IMR-90 (cell line): Measurements from ENCODE around the gene GLMP. TPM values are rescaled to one million over a fixed set of nuclear protein-coding genes. Genes with fewer than 3 reads are reported as not detected.

Source experiments
- ATAC-seq: fragments of 200-7000 bp; cut with Tn5 transposase; 2 replicates; pipeline ENCODE4 v1.9.1; 2020; ENCODE audit warnings: low read depth, mild to moderate bottlenecking, moderate library complexity
- BruUV-seq: library from RNA; stranded (reverse); fragments of 400-500 nt; replicated peaks from 2 replicates; lab custom pipeline; 2021; lab: Mats Ljungman, UMichigan
- CTCF ChIA-PET: fragments of 300-600 bp; formaldehyde crosslinking; extraction: SDS; loops from one replicate; lab custom pipeline; 2021; ENCODE audit warnings: antibody characterized with exemption; lab: Yijun Ruan, JAX
- POLR2A ChIA-PET: fragments of 300-600 bp; sonication (Branson Sonifier 250); formaldehyde crosslinking; loops from one replicate; lab custom pipeline; 2022; ENCODE audit warnings: antibody characterized with exemption; ENCODE audit not compliant: unreplicated experiment; lab: Charles Lee
- DNase-seq: peaks from one replicate; pipeline ENCODE4 v3.0.0; 2013
- H2AFZ ChIP-seq: replicated peaks from 2 replicates; pipeline ENCODE3; 2013; ENCODE audit warnings: low read length, mild to moderate bottlenecking; ENCODE audit not compliant: poor library complexity
- H2AK5ac ChIP-seq: 2 replicates; pipeline ENCODE4 v1.6.1; 2013; ENCODE audit warnings: low read depth, low read length, inconsistent platforms
- H2AK9ac ChIP-seq: replicated peaks from 2 replicates; pipeline ENCODE3; 2013; ENCODE audit warnings: mild to moderate bottlenecking, low read depth, low read length, moderate library complexity; ENCODE audit not compliant: poor library complexity
- H2BK120ac ChIP-seq: 2 replicates; pipeline ENCODE4 v1.6.1; 2013; ENCODE audit warnings: low read depth, low read length, inconsistent platforms
- H2BK15ac ChIP-seq: 3 replicates; pipeline ENCODE4 v1.6.1; 2013; ENCODE audit warnings: low read depth, low read length, inconsistent platforms
- H2BK20ac ChIP-seq: 2 replicates; pipeline ENCODE4 v1.6.1; 2013; ENCODE audit warnings: low read depth, mild to moderate bottlenecking, inconsistent platforms, low read length, moderate library complexity
- H2BK5ac ChIP-seq: 2 replicates; pipeline ENCODE4 v1.6.1; 2013; ENCODE audit warnings: mild to moderate bottlenecking, low read depth, low read length, inconsistent platforms; ENCODE audit not compliant: poor library complexity, severe bottlenecking
- H3K14ac ChIP-seq: replicated peaks from 2 replicates; pipeline ENCODE4 v1.6.1; 2013; ENCODE audit warnings: low read depth, low read length, inconsistent platforms
- H3K18ac ChIP-seq: 2 replicates; pipeline ENCODE4 v1.6.1; 2013; ENCODE audit warnings: low read depth, low read length, control low read depth
- H3K23ac ChIP-seq: 2 replicates; pipeline ENCODE4 v1.6.1; 2013; ENCODE audit warnings: low read depth, low read length, inconsistent platforms
- H3K27ac ChIP-seq: 2 replicates; pipeline ENCODE4 v1.5.1; 2013; ENCODE audit warnings: mild to moderate bottlenecking, control low read depth, low read length; ENCODE audit not compliant: insufficient read depth
- H3K27me3 ChIP-seq: 2 replicates; pipeline ENCODE4 v1.6.1; 2013; ENCODE audit warnings: low read length; ENCODE audit not compliant: control insufficient read depth, insufficient read depth
- H3K36me3 ChIP-seq: 2 replicates; pipeline ENCODE4 v1.6.1; 2013; ENCODE audit warnings: low read length, mixed read lengths; ENCODE audit not compliant: control insufficient read depth, insufficient read depth
- H3K4ac ChIP-seq: 2 replicates; pipeline ENCODE4 v1.6.1; 2013; ENCODE audit warnings: low read depth, low read length, inconsistent platforms
- H3K4me1 ChIP-seq: 2 replicates; pipeline ENCODE4 v1.6.1; 2013; ENCODE audit warnings: low read length, mixed read lengths; ENCODE audit not compliant: control insufficient read depth, insufficient read depth
- H3K4me2 ChIP-seq: 2 replicates; pipeline ENCODE4 v1.6.1; 2013; ENCODE audit warnings: low read depth, mild to moderate bottlenecking, control low read depth, low read length, moderate library complexity
- H3K4me3 ChIP-seq: 2 replicates; pipeline ENCODE4 v1.5.1; 2013; ENCODE audit warnings: low read depth, mild to moderate bottlenecking, control low read depth, low read length, moderate library complexity; ENCODE audit not compliant: insufficient read depth
- H3K56ac ChIP-seq: 2 replicates; pipeline ENCODE4 v1.6.1; 2013; ENCODE audit warnings: low read length, inconsistent platforms; ENCODE audit not compliant: insufficient read depth; ENCODE audit errors: extremely low read depth
- H3K79me1 ChIP-seq, 2 experiments: 2 replicates each; pipeline ENCODE4 v1.6.1; 2013; ENCODE audit warnings: low read length in 2 of 2, inconsistent platforms in 1 of 2, low read depth in 1 of 2
- H3K9ac ChIP-seq: 2 replicates; pipeline ENCODE4 v1.6.1; 2013; ENCODE audit warnings: low read depth, low read length, control low read depth
- H3K9me1 ChIP-seq: 2 replicates; pipeline ENCODE4 v1.6.1; 2013; ENCODE audit warnings: low read length, inconsistent platforms; ENCODE audit not compliant: insufficient read depth
- H3K9me3 ChIP-seq: 2 replicates; pipeline ENCODE4 v1.6.1; 2013; ENCODE audit warnings: low read length; ENCODE audit not compliant: control insufficient read depth, insufficient read depth
- H4K20me1 ChIP-seq: 2 replicates; pipeline ENCODE4 v1.6.1; 2013; ENCODE audit warnings: low read length, inconsistent platforms; ENCODE audit not compliant: insufficient read depth
- H4K5ac ChIP-seq: 2 replicates; pipeline ENCODE4 v1.6.1; 2013; ENCODE audit warnings: mild to moderate bottlenecking, low read depth, low read length, control low read depth
- H4K8ac ChIP-seq, 2 experiments: 2 replicates each; pipeline ENCODE4 v1.6.1; 2013; ENCODE audit warnings: low read depth in 2 of 2, low read length in 2 of 2, control low read depth in 1 of 2, inconsistent platforms in 1 of 2
- H4K91ac ChIP-seq: 2 replicates; pipeline ENCODE4 v1.6.1; 2013; ENCODE audit warnings: low read depth, low read length, inconsistent platforms; ENCODE audit not compliant: insufficient read depth
- CEBPB ChIP-seq: IDR thresholded peaks from 2 replicates; pipeline ENCODE4 v1.6.1; 2012; ENCODE audit warnings: low read depth, low read length, improper control_type of control experiment
- CHD1 ChIP-seq: IDR thresholded peaks from 2 replicates; pipeline ENCODE4 v1.6.1; 2012; ENCODE audit warnings: low read depth, low read length, improper control_type of control experiment
- CTCF ChIP-seq: conservative IDR thresholded peaks from 2 replicates; pipeline ENCODE4 v1.5.1; 2012; ENCODE audit warnings: mild to moderate bottlenecking, low read depth, low read length, improper control_type of control experiment
- FOS ChIP-seq: fragments of 150-350 bp; IDR thresholded peaks from 2 replicates; pipeline ENCODE4 v1.6.1; 2016; ENCODE audit warnings: low read depth, low read length
- MAFK ChIP-seq: IDR thresholded peaks from 2 replicates; pipeline ENCODE4 v1.6.1; 2012; ENCODE audit warnings: low read depth, low read length, improper control_type of control experiment
- MAZ ChIP-seq: IDR thresholded peaks from 2 replicates; pipeline ENCODE4 v1.6.1; 2012; ENCODE audit warnings: low read depth, mild to moderate bottlenecking, low read length, improper control_type of control experiment, moderate library complexity, borderline replicate concordance
- MXI1 ChIP-seq: IDR thresholded peaks from 2 replicates; pipeline ENCODE4 v1.6.1; 2012; ENCODE audit warnings: low read depth, mild to moderate bottlenecking, low read length, moderate library complexity, borderline replicate concordance
- NFE2L2 ChIP-seq: fragments of 150-350 bp; IDR thresholded peaks from 2 replicates; pipeline ENCODE4 v1.6.1; 2016; ENCODE audit warnings: low read depth, mild to moderate bottlenecking, low read length
- POLR2A ChIP-seq: IDR thresholded peaks from 2 replicates; pipeline ENCODE4 v1.6.1; 2012; ENCODE audit warnings: mild to moderate bottlenecking, low read depth, low read length
- RAD21 ChIP-seq: IDR thresholded peaks from 2 replicates; pipeline ENCODE4 v1.6.1; 2012; ENCODE audit warnings: low read length, improper control_type of control experiment
- RCOR1 ChIP-seq: IDR thresholded peaks from 2 replicates; pipeline ENCODE4 v1.6.1; 2012; ENCODE audit warnings: mild to moderate bottlenecking, low read length, improper control_type of control experiment; ENCODE audit not compliant: insufficient replicate concordance
- RFX5 ChIP-seq: IDR thresholded peaks from 2 replicates; pipeline ENCODE4 v1.8.0; 2012; ENCODE audit warnings: low read depth, mild to moderate bottlenecking, low read length, moderate library complexity
- SMC3 ChIP-seq: fragments of 150-350 bp; IDR thresholded peaks from 2 replicates; pipeline ENCODE4 v1.6.1; 2016; ENCODE audit warnings: low read depth, mild to moderate bottlenecking, antibody characterized with exemption, low read length, moderate library complexity
- USF2 ChIP-seq: fragments of 150-350 bp; IDR thresholded peaks from 2 replicates; pipeline ENCODE4 v1.6.1; 2017; ENCODE audit warnings: mild to moderate bottlenecking, antibody characterized with exemption, low read length, low read depth
- dilution Hi-C: fragments of 300-500 bp; cut with HindIII; formaldehyde crosslinking; loops from one replicate; pipeline ENCODE4 v1.14.3; 2018; ENCODE audit warnings: low sequenced_read_pairs; ENCODE audit not compliant: unreplicated experiment
- in situ Hi-C: fragments of 300-500 bp; cut with MboI; formaldehyde crosslinking; loops from 3 replicates; pipeline ENCODE4 v1.14.3; 2019; ENCODE audit warnings: low sequenced_read_pairs, inconsistent platforms, mixed read lengths
- intact Hi-C: fragments of 100-400 bp; cut with micrococcal nuclease; formaldehyde crosslinking; loops from 2 replicates; pipeline ENCODE4 v1.10.0; 2022
- polyA plus RNA-seq, 3 experiments: library from polyadenylated mRNA; depleted of rRNA; stranded (reverse); fragments of >200 nt; gene quantifications; 2 replicates each; pipeline ENCODE4 v1.2.3, GENCODE V29; 2012; ENCODE audit warnings: low replicate concordance in 1 of 3
- total RNA-seq: library from RNA; depleted of rRNA; stranded (reverse); fragments of >200 nt; gene quantifications from 2 replicates; pipeline ENCODE4 v1.2.3, GENCODE V29; 2012

The GLMP gene
- total and polyA plus RNA-seq, 2 of the 4 experiments (the other 2 are of a cell fraction): 32.6 to 43.1 TPM

GRCh38 chr1:156289857-156290256 is 5.6 kb downstream of the GLMP start:
- ChIA-PET CTCF (no interaction called here), POLR2A (no interaction called here)
- no TSS peak for BruUV-seq
- Histone ChIP-seq H3K9ac (no peak overlapping the region), H2BK20ac (no peak overlapping the region), H3K14ac (no peak overlapping the region), H4K5ac (no peak overlapping the region), H4K91ac (no peak overlapping the region), H3K27me3 (no peaks in the 10 kb centered on the region), H2BK120ac (no peak overlapping the region), H3K36me3 (peaks cover 19% of the 10 kb centered on the region), H3K4me2 (no peak overlapping the region), H2AK9ac (no peak overlapping the region), H3K9me1 (peaks cover 2% of the 10 kb centered on the region; the same call in 1 of the 2 replicates), H3K4ac (no peak overlapping the region), H4K8ac (no peak overlapping the region), H3K56ac (no peak overlapping the region), H3K4me1 (peaks cover 2% of the 10 kb centered on the region; the same call in 1 of the 2 replicates), H3K4me3 (no peak overlapping the region), H2BK5ac (no peak overlapping the region), H2AK5ac (no peak overlapping the region), H3K9me3 (no peaks in the 10 kb centered on the region), H3K79me1 (peaks cover under 1 to 22% of the 10 kb centered on the region in 2 experiments; a peak in 3 of 4 replicates), H2AFZ (no peak overlapping the region), H3K23ac (no peak overlapping the region), H3K27ac (no peak overlapping the region), H4K20me1 (no peaks in the 10 kb centered on the region), H3K18ac (no peak overlapping the region), H2BK15ac (no peak overlapping the region)
- DNase-seq (no peak), ATAC-seq (no peak)
- TF ChIP-seq MAZ (no peak), MXI1 (no peak), CEBPB (no peak), FOS (no peak), CHD1 (no peak), POLR2A (no peak), USF2 (no peak), CTCF (no peak), SMC3 (no peak), RAD21 (no peak), MAFK (no peak), RCOR1 (no peak), NFE2L2 (no peak), RFX5 (no peak)
- intact Hi-C loops: no loop called here
- dilution Hi-C loops: no loop called here
- in situ Hi-C loops: no loop called here
